Stimulated activated CD4-positive, alpha-beta T cell treated with anti-CD3 and anti-CD28 coated beads, Interleukin-4, amount 100 ng/mL, for 24 hours (primary cell): Measurements from ENCODE around the gene RNF220.

ENCODE experiments used
- DNase-seq: peaks from one replicate; pipeline ENCODE4 v3.0.0-alpha.2; 2020

Gene RNF220

GRCh38 chr1:44641126-44642102 is 236.4 kb downstream of the RNF220 start:
- DNase-seq, result no peak

GRCh38 chr1:44642255-44642654 is 237.2 kb downstream of the RNF220 start:
- DNase-seq, result no peak

DNA sequence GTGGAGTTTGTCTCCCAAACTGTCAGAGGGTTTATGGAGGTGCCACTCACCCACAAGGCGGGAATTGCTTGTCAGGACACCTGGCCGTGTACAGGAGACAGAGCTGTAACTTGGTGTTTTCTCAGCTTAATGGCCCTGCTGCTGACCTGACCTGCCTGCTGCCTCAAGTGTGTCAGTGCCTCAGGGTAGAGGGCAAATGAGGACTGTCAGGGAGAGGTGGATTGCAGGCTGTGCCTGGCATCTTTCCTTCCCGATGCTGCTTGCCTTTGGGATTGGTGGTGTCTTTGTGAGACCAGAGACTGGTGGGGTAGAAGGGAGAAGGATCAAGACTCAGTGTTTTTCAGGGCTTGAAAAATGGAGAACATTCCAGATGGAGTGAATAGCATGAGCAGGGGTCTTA is 237.9 kb downstream of the RNF220 start:
- DNase-seq, result no peak

DNA sequence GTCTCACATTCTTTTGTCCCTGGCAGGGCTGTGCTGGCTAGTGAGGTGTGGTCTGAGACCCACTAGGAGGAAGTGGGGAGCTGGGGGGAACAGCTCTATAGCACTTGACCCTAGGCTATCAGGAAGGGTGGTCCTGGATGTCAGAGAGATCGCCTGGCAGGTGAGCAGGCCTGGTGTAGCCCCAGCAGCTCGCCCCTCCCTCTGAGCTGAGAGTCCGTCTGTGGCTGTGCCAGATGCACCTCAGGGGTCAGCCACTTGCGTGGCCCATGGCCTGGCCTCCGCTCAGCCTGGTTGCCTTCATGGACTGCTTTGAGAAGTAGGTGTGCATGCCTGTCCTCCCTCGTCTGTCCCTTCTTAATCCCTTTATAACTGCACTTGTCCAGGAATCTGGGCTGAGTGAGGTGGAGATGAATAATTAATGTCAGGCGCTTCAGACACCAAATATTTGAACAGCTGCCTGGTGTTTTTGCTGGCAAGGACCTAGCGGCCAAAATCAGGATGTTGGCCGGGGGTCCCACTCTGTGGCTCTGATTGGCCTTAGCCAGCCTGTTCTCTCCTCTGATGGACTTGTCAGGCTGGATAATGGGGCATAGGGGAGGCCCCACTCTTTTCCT is 238.8 kb downstream of the RNF220 start:
- no peak for DNase-seq

DNA sequence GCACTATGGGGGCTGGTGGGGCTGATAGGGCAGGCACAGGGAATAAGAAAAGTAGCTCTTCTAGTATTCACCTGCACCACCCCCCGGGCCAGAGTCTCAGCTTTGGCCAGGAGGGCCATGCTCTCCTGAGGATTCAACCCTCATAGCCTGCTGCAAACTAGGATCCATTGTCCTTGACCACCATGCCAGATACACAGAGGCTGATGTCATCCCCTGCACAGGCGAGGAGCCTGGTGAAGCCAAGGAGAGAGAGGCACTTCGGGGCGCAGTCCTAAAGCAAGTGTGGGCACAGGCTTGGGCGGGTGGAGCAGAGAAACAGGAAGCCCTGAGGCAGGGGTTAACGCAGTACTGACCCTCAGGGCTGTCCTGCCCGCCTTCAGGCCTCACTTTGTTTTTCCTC is 239.8 kb downstream of the RNF220 start:
- DNase-seq, result no peak

- DNase-seq, result no peak
Measured at GRCh38 chr1:44645476-44646244, 240.6 kb downstream of the RNF220 start.

- no peak for DNase-seq
Measured at GRCh38 chr1:44646261-44647110, 241.4 kb downstream of the RNF220 start.

DNA sequence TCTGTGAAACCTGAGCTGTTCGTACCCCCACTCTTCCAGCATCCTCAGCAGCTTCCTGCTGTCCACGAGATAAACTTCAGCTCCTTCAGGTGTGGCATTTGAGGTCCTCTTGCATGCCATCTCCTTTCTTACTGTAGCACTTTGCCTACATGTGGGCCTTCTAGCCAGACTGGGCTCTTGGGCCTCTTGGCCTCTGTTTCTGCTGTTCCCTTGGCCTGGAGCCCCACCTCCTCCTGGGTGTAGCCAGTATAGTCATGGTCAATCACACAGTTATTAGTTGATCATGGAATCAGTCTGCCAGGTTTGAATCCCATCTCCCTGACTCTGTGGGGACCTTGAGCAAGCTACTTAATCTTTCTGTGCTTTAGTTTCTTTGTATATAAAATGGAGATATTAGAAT is 242.8 kb downstream of the RNF220 start:
- DNase-seq, result no peak

DNA sequence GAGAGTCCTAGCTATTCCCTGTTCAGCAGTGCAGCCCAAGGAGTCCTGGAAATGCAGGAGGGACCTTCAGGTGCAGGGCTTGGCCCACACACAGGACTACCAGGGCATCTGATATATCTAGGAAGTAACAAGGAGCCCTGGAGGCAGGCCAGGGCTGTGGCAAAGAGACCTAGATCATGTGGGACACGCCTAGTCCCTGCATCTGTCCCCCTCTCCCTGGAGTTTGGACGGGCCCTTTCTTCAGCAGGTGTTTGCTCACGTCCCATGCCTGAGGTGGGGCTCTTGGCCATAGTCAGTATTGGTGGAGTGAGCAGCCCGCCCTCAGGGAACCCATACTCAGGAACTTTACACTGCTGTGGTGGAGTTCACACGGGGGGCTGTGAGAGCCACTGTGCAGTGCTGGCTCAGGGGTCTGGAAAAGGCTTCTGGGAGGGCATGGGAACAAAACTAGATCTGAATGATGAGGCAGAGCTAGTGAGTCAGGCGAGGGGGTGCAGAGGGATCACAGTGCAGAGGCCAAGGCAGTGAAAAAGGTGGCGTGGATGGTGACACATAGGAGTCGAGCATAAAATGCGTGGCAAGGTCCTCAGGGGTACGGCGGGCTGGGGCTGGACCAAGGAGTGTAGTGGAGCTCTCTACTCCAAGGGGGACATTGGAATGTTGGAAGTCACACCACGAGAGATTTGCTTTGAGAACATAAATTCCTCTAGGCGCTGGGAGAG is 243.6 kb downstream of the RNF220 start:
- no peak for DNase-seq

DNA sequence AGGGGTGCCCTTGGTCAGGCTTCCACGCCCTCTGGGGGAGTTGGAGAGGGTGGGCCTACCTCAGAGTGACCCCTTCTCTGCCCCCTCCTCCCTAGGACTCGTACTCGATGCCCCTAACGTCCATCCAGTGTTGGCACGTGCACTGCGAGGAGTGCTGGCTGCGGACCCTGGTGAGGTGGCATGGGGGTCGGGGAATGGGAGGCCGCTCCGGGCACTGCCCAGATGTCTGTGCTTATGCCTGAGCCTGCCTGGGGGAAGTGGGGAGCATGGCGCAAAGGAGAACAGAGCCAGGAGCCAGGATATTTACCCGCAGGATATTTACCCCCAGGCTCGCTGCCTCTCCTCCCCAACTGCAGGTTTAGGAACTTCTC is 244.7 kb downstream of the RNF220 start:
- no peak for DNase-seq

- DNase-seq, result no peak
Measured at GRCh38 chr1:44650159-44650831, 245.2 kb downstream of the RNF220 start.

DNA sequence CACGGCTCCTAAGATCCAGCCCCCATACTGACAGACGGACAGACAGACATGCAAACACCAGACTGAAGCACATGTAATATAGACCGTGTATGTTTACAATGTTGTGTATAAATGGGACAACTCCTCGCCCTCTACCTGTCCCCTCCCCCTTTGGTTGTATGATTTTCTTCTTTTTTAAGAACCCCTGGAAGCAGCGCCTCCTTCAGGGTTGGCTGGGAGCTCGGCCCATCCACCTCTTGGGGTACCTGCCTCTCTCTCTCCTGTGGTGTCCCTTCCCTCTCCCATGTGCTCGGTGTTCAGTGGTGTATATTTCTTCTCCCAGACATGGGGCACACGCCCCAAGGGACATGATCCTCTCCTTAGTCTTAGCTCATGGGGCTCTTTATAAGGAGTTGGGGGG is 246.0 kb downstream of the RNF220 start:
- no peak for DNase-seq

- DNase-seq, result peak; percentile 80
Measured at GRCh38 chr1:44652445-44653106, 247.5 kb downstream of the RNF220 start.

DNA sequence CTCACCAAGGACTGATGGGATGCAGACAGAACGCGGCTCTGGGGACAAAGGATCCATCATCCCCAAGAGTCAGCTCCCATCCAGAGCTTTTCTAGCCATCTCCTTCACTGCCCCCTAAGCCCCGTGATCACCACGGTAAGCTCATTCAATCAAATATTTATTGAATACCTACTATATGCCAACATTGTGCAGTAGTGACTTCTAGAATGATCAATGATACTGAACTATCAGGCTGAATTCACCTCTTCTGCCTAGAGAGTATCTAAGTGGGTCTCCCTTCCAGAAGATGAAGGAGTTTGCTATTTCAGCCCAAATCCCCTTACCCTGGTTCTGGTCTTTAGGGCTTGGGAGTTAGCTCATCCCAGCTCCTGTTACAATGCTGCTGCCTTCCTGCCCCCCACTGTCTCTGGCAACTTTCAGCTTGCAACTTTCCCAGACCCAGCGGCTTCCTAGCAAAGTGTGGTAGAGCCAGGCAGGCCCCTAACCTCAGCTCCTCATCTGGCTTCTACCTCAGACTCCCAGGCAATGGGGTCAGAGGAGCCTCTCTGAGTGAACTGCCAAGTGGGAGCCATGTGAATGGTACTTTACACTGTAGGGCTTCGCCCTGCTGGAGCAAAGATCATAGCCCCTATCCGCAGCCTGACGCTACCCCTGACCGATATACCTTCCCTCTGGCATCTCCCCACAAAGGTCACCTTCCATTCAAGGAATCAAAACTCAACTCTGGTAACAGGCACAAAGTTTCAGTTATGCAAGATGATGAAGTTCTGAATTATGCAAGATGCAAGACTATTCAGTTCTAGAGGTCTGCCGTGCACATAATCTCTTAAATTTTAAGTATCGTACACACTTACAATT is 248.3 kb downstream of the RNF220 start:
- DNase-seq, result no peak

DNA sequence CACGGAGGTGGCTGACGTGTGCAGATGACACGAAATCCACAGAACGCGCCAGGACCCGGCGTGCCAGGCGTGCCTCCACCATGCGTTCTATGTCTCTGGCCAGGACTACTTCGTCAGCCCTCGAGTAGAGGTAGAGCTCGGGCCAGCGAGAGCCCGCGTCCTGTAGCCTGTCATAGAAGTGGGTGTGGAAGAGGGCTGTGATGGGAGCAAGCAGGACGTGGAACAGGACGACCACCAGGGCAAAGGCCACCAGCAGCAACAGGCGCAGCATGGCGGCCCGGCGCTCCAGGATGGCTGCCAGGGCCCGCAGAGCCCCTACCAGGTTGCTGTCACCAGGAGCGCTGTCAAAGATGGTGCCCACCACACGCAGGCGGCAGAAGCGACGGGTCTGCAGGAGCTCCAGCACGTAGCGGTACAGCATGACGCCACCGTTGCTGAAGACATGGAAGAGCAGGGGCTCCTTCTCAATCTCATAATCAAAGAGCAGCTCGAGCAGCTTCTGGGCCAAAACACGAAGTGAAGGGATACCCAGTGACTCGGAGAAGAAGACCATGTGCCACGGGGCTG is 249.6 kb downstream of the RNF220 start:
- DNase-seq, result no peak

GRCh38 chr1:44655609-44656008 is 250.6 kb downstream of the RNF220 start:
- DNase-seq, result no peak

GRCh38 chr1:44659566-44659965 is 254.5 kb downstream of the RNF220 start:
- DNase-seq, result no peak

DNA sequence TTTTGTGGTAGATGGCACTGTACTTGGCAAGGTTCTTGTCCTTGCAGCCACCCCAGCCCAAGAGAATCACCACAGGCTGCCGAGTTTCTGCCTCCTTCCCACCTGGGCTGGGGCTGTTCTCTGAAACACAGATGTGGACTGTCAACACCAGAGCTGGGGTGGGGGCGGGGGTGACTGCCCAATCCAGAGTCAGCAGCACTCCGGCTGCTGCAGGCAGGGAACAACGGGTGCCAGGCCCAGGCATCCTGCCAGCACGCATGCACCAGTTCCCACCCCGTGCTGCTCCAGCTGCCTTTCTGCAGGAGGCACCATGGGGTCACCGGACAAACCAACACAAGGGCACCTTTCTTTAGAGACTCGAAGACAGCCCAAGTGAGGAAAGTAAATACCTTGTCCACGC is 255.1 kb downstream of the RNF220 start:
- no peak for DNase-seq
